K562 (cell line): ENCODE results near the gene UGT3A1. TPM values are rescaled to one million over a fixed set of nuclear protein-coding genes. Genes with fewer than 3 reads are reported as not detected.
"Not testable (repeated sequence)": the region's sequence is repeated elsewhere in the genome, so short reads cannot be mapped to it uniquely, and the experiment has no call there.

Source experiments
- ATAC-seq: fragments of 200-7000 bp; cut with Tn5 transposase; 3 replicates; pipeline ENCODE4 v1.9.1; 2020; ENCODE audit warnings: moderate library complexity
- BruUV-seq: library from RNA; stranded (reverse); fragments of 400-500 nt; replicated peaks from 2 replicates; lab custom pipeline; 2021; lab: Mats Ljungman, UMichigan
- CTCF ChIA-PET: fragments of 300-600 bp; formaldehyde crosslinking; extraction: SDS; loops from one replicate; lab custom pipeline; 2021; ENCODE audit warnings: low intra/inter-chr PET ratio; lab: Yijun Ruan, JAX
- POLR2A ChIA-PET: fragments of 300-600, 350-650 bp; sonication (Branson Sonifier 250); formaldehyde crosslinking; extraction: SDS; loops from one replicate; lab custom pipeline; 2021; ENCODE audit warnings: antibody characterized with exemption, inconsistent platforms; lab: Yijun Ruan, JAX
- DNase-seq, 4 experiments: peaks; one replicate each; pipeline versions ENCODE4 v3.0.0 to v3.0.0-alpha.2; 2011 to 2018; ENCODE audit warnings: low spot score in 3 of 4, mixed read lengths in 3 of 4; ENCODE audit errors: extremely low read depth in 1 of 4
- FAIRE-seq: peaks from 2 replicates; lab custom pipeline; 2011; peaks lifted over from hg19 to GRCh38; lab: Jason Lieb, UNC
- H2AFZ ChIP-seq: 2 replicates; pipeline ENCODE4 v1.6.0; 2011; ENCODE audit warnings: low read depth, low read length, control low read depth, inconsistent platforms
- H3K27ac ChIP-seq: fragments of 200-600 bp; 3 replicates; pipeline ENCODE4 v1.8.0; 2011; ENCODE audit warnings: low read depth, mild to moderate bottlenecking, control low read depth, inconsistent platforms, low read length, moderate library complexity, mixed read lengths; ENCODE audit errors: extremely low read depth
- H3K27me3 ChIP-seq, 2 experiments: fragments of 300-600 bp in 1 of 2; 2 replicates in 1 of 2; 3 replicates in 1 of 2; pipeline versions ENCODE4 v1.6.0 to v1.8.0; 2011; ENCODE audit warnings: inconsistent platforms in 2 of 2, low read length in 2 of 2, mild to moderate bottlenecking in 1 of 2, mixed read lengths in 1 of 2, moderate library complexity in 1 of 2; ENCODE audit not compliant: control insufficient read depth in 2 of 2, insufficient read depth in 2 of 2
- H3K36me3 ChIP-seq: fragments of 300-600 bp; 3 replicates; pipeline ENCODE4 v1.8.0; 2011; ENCODE audit warnings: mild to moderate bottlenecking, low read length, inconsistent platforms; ENCODE audit not compliant: control insufficient read depth, insufficient read depth
- H3K4me1 ChIP-seq, 2 experiments: fragments of 200-600 bp in 1 of 2; replicated peaks in 1 of 2; 2 replicates in 1 of 2; 3 replicates in 1 of 2; pipeline versions ENCODE4 v1.5.1 to v1.8.0; 2011; ENCODE audit warnings: inconsistent platforms in 2 of 2, low read length in 2 of 2, mild to moderate bottlenecking in 1 of 2, mixed read lengths in 1 of 2, moderate library complexity in 1 of 2; ENCODE audit not compliant: control insufficient read depth in 2 of 2, insufficient read depth in 2 of 2
- H3K4me2 ChIP-seq: 2 replicates; pipeline ENCODE4 v1.6.1; 2011; ENCODE audit warnings: low read length, control low read depth, inconsistent platforms, mixed read lengths; ENCODE audit not compliant: insufficient read depth
- H3K4me3 ChIP-seq: fragments of 200-600 bp; sonication (generic), shearing (Covaris generic); 2 replicates; pipeline ENCODE4 v1.5.1; 2016; ENCODE audit warnings: control low read depth, inconsistent platforms
- H3K79me2 ChIP-seq: fragments of 200-600 bp; 3 replicates; pipeline ENCODE4 v1.8.0; 2011; ENCODE audit warnings: low read length, inconsistent platforms; ENCODE audit not compliant: control insufficient read depth, insufficient read depth
- H3K9ac ChIP-seq, 2 experiments: 2 replicates each; pipeline versions ENCODE4 v1.6.0 to v1.6.1; 2011; ENCODE audit warnings: low read depth in 2 of 2, low read length in 2 of 2, control low read depth in 1 of 2, inconsistent platforms in 1 of 2, mild to moderate bottlenecking in 1 of 2, mixed read lengths in 1 of 2; ENCODE audit not compliant: insufficient read depth in 1 of 2
- H3K9me1 ChIP-seq: one replicate; pipeline ENCODE4 v1.6.0; 2011; ENCODE audit warnings: inconsistent platforms, mild to moderate bottlenecking, low read length, moderate library complexity; ENCODE audit not compliant: control insufficient read depth, insufficient read depth
- H3K9me3 ChIP-seq: replicated peaks from 2 replicates; pipeline ENCODE4 v1.5.1; 2011; ENCODE audit warnings: low read depth, low read length, inconsistent platforms; ENCODE audit not compliant: control insufficient read depth, insufficient read depth
- H4K20me1 ChIP-seq: replicated peaks from 2 replicates; pipeline ENCODE4 v1.6.1; 2011; ENCODE audit warnings: low read length, inconsistent platforms, mixed read lengths; ENCODE audit not compliant: control insufficient read depth, insufficient read depth
- DLX4 ChIP-seq: fragments of 250-450 bp; sonication (Bioruptor Pico); IDR thresholded peaks from 2 replicates; pipeline ENCODE4 v1.6.1; 2021; ENCODE audit warnings: mild to moderate bottlenecking
- FOXO4 ChIP-seq: fragments of 450-650 bp; formaldehyde crosslinking; IDR thresholded peaks from 2 replicates; pipeline ENCODE4 v1.4.0; 2020; ENCODE audit warnings: mild to moderate bottlenecking, moderate library complexity
- WGBS: fragments of 100-300 bp; shearing (Covaris generic); methylation state at CpG from one replicate; pipeline ENCODE4 v1.1.6; 2016; ENCODE audit warnings: low coverage, mixed read lengths; ENCODE audit not compliant: insufficient coverage; ENCODE audit errors: missing lambda C conversion rate; 5-methylcytosine and 5-hydroxymethylcytosine counted together
- in situ Hi-C: fragments of 300-500 bp; cut with MboI; formaldehyde crosslinking; loops from 4 replicates; pipeline ENCODE4 v1.15.0; 2018; ENCODE audit warnings: inconsistent platforms, mixed read lengths
- intact Hi-C: fragments of 100-400 bp; cut with micrococcal nuclease; formaldehyde crosslinking; loops from 2 replicates; pipeline ENCODE4 v1.14.2; 2022
- polyA plus RNA-seq, 8 experiments: library from polyadenylated mRNA; depleted of rRNA in 4 of 8; stranded (reverse) in 5 of 8; unstranded in 3 of 8; fragments of >200 nt; fragmentation: Nextera tagmentation in 2 of 8; fragmentation: Illumina TruSeq in 1 of 8; extraction: Ambion mirVana in 2 of 8; extraction: Trizol in 1 of 8; gene quantifications; 2 replicates each; pipeline versions ENCODE4 v1.2.1 to v1.2.3, GENCODE V29; 2011 to 2014; ENCODE audit warnings: inconsistent platforms in 1 of 8, missing spikeins in 1 of 8
- total RNA-seq, 7 experiments: library from RNA; depleted of rRNA in 6 of 7; stranded (reverse); fragments of >200 nt in 6 of 7; fragmentation: Illumina TruSeq in 2 of 7; extraction: Trizol in 2 of 7; gene quantifications; 2 replicates each; pipeline versions ENCODE4 v1.2.1 to v1.2.3, GENCODE V29; 2011 to 2021; ENCODE audit warnings: low replicate concordance in 1 of 7

Gene UGT3A1
- total and polyA plus RNA-seq, 9 of the 15 experiments (the other 6 are each of a cell fraction or from before 2014, with no cell fraction given), result not detected

- no peak for TF ChIP-seq DLX4
- TF ChIP-seq, all 486 proteins: peak for 0
Observed at GRCh38 chr5:36027711-36028110, 36.5 kb upstream of the UGT3A1 start (continued).

- no peaks in the 10 kb centered on the region for H4K20me1 ChIP-seq
- H3K36me3 ChIP-seq, result no peaks in the 10 kb centered on the region
- ChIA-PET POLR2A (no interaction called here), CTCF (no interaction called here)
- no peaks in the 10 kb centered on the region for H3K79me2 ChIP-seq
- H3K9ac ChIP-seq, result no peak overlapping the region
- BruUV-seq, result no TSS peak
- no peak overlapping the region for H3K4me3 ChIP-seq
- no peak for TF ChIP-seq FOXO4
- no peak overlapping the region for H3K4me2 ChIP-seq
- no peak for ATAC-seq
- no peak overlapping the region for H3K27ac ChIP-seq
- no peaks in the 10 kb centered on the region for H3K9me3 ChIP-seq
- no peaks in the 10 kb centered on the region for H3K27me3 ChIP-seq
- WGBS, result under 1% methylated on average over 6 of the region's 6 CpGs
- DNase-seq, result no peak
- H3K4me1 ChIP-seq, result no peaks in the 10 kb centered on the region
- FAIRE-seq, result no peak
- in situ Hi-C loops (no loop called here), intact Hi-C loops (no loop called here)
- no peaks in the 10 kb centered on the region for H3K9me1 ChIP-seq
- H2AFZ ChIP-seq, result no peak overlapping the region
Observed at GRCh38 chr5:36026706-36027465, 35.7 kb upstream of the UGT3A1 start.

- H3K9ac ChIP-seq, H3K79me2 ChIP-seq, intact Hi-C loops, H3K4me2 ChIP-seq, BruUV-seq, in situ Hi-C loops, DNase-seq, H4K20me1 ChIP-seq, H3K9me1 ChIP-seq, H3K4me3 ChIP-seq, FAIRE-seq, H3K27me3 ChIP-seq, H3K27ac ChIP-seq, H3K36me3 ChIP-seq, CTCF ChIA-PET, H3K4me1 ChIP-seq, ATAC-seq, H2AFZ ChIP-seq, POLR2A ChIA-PET, H3K9me3 ChIP-seq: not testable (repeated sequence)
- 0% methylated on average over 6 of the region's 6 CpGs for WGBS
Observed at GRCh38 chr5:36022246-36022645, 31.1 kb upstream of the UGT3A1 start.

- H3K36me3 ChIP-seq, intact Hi-C loops, H3K9ac ChIP-seq, H3K4me3 ChIP-seq, FAIRE-seq, H3K79me2 ChIP-seq, H3K4me2 ChIP-seq, DNase-seq, H3K27ac ChIP-seq, in situ Hi-C loops, POLR2A ChIA-PET, H3K9me1 ChIP-seq, H3K27me3 ChIP-seq, H2AFZ ChIP-seq, ATAC-seq, BruUV-seq, CTCF ChIA-PET, H3K9me3 ChIP-seq, H3K4me1 ChIP-seq, H4K20me1 ChIP-seq: not testable (repeated sequence)
- WGBS, result 1% methylated on average over 5 of the region's 5 CpGs
Observed at GRCh38 chr5:36019584-36019983, 28.4 kb upstream of the UGT3A1 start.
